GM18526 (cell line): ENCODE measurements around the gene DCHS1.
A peak's percentile ranks its signal among the peaks of the same experiment; 100 is the strongest.

Experiments
- POLR2A ChIP-seq: IDR thresholded peaks from 3 replicates; pipeline ENCODE4 v1.6.1; 2011; ENCODE audit not compliant: insufficient read length; ENCODE audit errors: extremely low read depth

Gene DCHS1

GRCh38 chr11:6603287-6604080 is 52.1 kb downstream of the DCHS1 start, which contains the start of the genes ILK and RRP8:
ILK (plus strand) TSS chr11:6603774; CDS start chr11:6604272, 498 bp downstream.
RRP8 (minus strand) TSS chr11:6603616; CDS start chr11:6603502, 114 bp downstream.
- TF ChIP-seq POLR2A, result peak; percentile 79

GRCh38 chr11:6602096-6602940 is 53.3 kb downstream of the DCHS1 start:
- TF ChIP-seq POLR2A, result no peak

DNA sequence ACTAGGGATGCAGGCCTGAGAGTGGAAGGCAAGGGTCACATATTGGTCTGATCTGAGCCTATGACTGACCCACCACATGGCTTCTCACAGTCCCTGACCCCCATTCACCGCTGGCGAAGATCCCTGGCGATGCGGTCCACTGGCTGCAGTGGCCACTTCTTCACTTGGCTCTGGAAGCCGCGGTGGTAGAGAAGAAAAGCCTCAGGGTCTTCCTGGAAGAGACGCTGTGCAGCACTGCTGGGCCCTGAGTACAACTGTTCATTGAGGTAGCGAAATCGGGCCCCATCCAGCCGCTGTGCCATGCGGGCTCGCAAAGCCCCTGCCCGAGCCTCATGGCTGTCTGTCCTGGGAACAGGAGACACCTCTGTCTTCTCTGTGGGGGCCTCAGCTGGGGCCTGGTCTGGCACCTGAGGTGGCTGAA is 54.6 kb downstream of the DCHS1 start:
- TF ChIP-seq POLR2A, result no peak

- TF ChIP-seq POLR2A, result no peak
Measured at GRCh38 chr11:6599881-6600390, 55.7 kb downstream of the DCHS1 start.

DNA sequence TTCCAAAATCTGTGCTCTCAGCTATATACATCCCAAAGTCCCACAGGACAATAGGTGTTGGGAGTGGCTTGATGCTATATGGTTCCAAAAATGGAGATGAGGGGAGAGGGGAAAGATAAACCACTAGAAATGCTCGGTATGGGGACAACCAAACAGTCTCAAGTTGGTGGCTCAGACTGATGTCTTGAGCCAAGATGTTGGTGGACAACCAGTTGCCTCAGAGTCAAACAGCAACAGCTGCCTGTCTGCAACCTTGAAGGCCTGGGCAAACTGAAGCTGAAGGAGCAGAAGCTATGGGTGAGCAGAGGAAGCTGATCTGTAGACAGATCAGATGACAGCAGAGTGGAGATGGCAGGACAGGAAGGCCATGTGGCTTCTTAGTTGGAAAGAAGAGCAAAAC is 56.2 kb downstream of the DCHS1 start:
- no peak for TF ChIP-seq POLR2A

DNA sequence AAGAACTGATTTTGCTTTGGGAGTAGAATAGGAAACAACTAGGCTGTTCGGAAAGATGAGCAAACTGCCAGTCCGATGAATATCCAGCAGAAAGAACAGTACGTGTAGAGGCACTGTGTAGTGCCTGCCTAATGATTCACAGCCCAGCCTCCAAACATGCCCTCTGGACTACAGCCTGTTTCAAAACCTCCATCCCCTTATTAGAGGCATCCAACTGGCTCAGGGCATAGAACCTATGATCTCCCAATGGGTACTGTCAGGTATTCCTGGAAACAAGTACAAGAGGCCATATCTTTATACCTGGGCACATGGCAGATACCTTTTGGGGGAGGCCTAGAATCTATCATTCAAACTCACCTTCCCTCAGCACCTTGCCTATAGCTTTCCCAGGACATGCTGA is 57.1 kb downstream of the DCHS1 start:
- no peak for TF ChIP-seq POLR2A

- TF ChIP-seq POLR2A, result no peak
Measured at GRCh38 chr11:6596239-6596877, 59.3 kb downstream of the DCHS1 start.

DNA sequence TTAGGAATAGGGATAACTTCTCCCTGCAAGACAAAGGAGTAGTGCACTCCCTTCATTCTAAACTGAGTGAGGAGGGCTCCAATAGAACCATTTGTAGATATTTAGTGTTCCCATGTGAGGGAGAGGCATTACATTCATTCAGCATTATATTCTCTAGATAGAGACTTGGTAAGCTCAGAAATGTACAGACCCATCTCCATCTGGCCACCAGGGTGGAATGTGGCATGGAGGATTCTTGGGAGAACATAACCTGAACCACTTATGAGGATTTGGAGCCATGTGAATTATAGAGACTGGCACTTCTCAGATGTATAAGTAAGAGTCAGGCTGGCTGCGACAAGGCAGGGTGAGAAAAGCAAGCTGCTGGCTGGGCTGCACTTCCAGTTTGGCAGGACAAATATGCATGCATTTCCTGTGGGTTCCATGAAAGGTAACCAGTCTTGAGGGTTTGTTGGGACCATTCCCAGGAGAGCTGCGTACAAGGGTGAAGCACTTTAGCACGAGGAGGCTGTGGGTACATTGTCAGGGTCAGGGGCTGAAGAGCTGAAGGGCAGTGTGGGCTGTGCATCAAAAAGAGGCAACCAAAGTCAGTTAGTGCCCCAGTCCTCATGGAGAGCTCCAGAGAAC is 61.4 kb downstream of the DCHS1 start:
- TF ChIP-seq POLR2A, result no peak

GRCh38 chr11:6588018-6588417 is 67.6 kb downstream of the DCHS1 start:
- no peak for TF ChIP-seq POLR2A

GRCh38 chr11:6587360-6587953 is 68.2 kb downstream of the DCHS1 start:
- TF ChIP-seq POLR2A, result no peak

DNA sequence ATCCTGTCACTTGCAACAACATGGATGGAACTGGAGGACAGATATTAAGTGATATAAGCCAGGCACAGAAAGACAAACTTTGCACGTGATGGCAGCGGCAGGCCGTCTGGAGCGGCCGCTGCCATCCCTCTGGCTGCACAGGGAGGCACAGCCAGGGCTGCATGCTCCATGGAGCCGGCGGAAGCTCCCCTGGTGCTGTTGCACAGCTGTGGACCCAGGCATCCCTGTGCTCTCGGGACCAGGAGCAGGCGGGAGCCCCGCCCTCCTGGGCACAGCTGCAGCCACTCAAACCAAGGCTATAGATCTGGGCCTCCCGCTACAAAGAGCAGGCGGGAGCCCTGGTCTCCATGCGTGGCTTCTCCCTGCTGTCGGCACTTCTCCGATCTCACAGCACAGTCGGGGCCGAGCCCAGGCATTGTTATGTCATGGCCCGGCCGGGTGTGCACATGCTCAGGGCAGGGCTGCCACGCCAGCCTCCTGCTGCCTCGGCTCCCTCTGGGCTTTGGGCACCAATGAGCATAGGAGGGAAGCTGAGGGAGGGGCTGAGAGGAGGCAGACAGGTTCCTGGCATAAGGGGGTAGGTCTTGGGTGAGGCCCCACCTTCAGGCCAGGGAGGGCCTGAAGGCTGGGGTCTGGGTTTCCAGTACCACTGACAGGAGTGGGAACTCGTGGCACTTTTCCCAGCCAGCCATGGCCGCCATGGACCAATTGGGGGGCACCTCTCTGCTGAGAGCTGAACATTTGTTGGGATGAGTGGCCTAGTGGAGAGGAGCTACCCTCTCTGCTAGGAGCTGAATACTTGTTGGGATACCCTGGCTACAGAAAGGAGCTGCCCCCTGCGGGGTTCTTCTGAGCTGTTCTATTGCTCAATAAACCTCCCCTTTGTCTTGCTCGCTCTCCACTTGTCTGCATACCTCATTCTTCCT is 68.9 kb downstream of the DCHS1 start:
- TF ChIP-seq POLR2A, result no peak

DNA sequence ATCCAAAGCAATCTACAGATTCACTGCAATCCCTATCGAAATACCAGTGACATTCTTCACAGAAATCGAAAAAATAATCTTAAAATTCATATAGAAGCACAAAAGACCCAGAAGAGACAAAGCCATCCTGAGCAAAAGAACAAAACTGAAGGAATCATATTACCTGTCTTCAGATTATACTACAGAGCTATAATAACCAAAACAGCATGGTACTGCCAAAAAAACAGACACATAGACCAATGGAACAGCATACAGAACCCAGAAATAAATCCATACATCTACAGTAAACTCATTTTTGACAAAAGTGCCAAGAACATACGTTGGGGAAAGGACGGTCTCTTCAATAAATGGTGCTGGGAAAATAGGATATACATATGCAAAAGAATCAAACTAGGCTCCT is 71.1 kb downstream of the DCHS1 start:
- no peak for TF ChIP-seq POLR2A

DNA sequence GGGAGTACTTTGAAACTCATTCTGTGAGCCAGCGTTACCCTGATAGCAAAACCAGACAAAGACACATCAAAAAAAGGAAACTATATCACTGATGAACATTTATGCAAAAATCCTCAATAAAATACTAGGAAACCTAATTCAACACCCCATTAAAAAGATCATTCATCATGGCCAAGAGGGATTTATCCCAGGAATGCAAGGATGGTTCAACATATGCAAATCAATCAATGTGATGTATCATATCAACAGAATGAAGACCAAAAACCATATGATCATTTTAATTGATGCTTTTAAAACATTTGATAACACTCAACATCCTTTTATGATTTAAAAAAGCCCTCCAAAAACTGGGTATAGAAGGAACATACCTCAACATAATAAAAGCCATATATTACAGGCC is 72.0 kb downstream of the DCHS1 start:
- TF ChIP-seq POLR2A, result no peak
